ENCODE data around the gene FXYD5.

DNA sequence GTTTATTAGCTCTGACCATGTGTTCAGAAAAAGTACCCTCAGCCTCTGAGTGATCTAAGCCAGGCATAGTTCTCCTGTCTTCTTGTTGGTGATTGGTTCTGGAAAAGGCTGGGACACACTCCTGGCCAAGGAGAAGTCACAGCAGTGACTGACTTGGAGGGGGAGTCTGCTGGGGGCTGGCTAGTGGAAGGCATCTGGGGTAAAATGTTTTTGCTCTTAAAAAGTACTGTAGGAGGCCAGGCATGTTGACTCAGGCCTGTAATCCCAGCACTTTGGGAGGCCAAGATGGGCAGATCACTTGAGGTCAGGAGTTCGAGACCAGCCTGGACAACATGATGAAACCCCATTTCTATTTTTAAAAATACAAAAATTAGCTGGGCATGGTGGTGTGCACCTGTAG, 52.3 kb downstream of the FXYD5 start:
- TF ChIP-seq TAF1 (IDR thresholded peaks at IDR 0.05; ENCODE audit: borderline replicate concordance, low read depth, low read length) (no peak), POLR2A (IDR thresholded peaks at IDR 0.05; ENCODE audit: low read depth, low read length) (no peak)
